Choroid plexus epithelial cell (primary cell): ENCODE data around the gene CACNA2D3.

Experiments used
- DNase-seq: peaks from one replicate; pipeline ENCODE4 v3.0.0-alpha.2; 2010; ENCODE audit warnings: low read depth
- H3K4me3 ChIP-seq: 2 replicates; pipeline ENCODE4 v1.5.1; 2011; ENCODE audit warnings: low read depth, mild to moderate bottlenecking, control low read depth, low read length, moderate library complexity
- CTCF ChIP-seq: conservative IDR thresholded peaks from 2 replicates; pipeline ENCODE4 v1.5.1; 2011; ENCODE audit warnings: low read depth, mild to moderate bottlenecking, control low read depth, inconsistent platforms, low read length, moderate library complexity

CACNA2D3 gene

GRCh38 chr3:54349231-54349652, 226.9 kb downstream of the CACNA2D3 start:
- no peak for DNase-seq
- no peak for TF ChIP-seq CTCF
- no peak overlapping the region for H3K4me3 ChIP-seq

- TF ChIP-seq CTCF, result no peak
These were observed 227.3 kb downstream of the CACNA2D3 start for GRCh38 chr3:54349691-54350090.

GRCh38 chr3:54353546-54353945, 231.2 kb downstream of the CACNA2D3 start:
- TF ChIP-seq CTCF, result no peak
- H3K4me3 ChIP-seq, result no peak overlapping the region
- DNase-seq, result no peak

More at GRCh38 chr3:54349691-54350090, 227.3 kb downstream of the CACNA2D3 start:
- no peak for DNase-seq
- no peak overlapping the region for H3K4me3 ChIP-seq

- no peak overlapping the region for H3K4me3 ChIP-seq
- DNase-seq, result no peak
- TF ChIP-seq CTCF, result no peak
These were observed 231.6 kb downstream of the CACNA2D3 start for GRCh38 chr3:54353946-54354345.

- DNase-seq, result no peak
- no peak overlapping the region for H3K4me3 ChIP-seq
- no peak for TF ChIP-seq CTCF
These were observed 233.4 kb downstream of the CACNA2D3 start for GRCh38 chr3:54355800-54356199.

- no peak for DNase-seq
- no peak for TF ChIP-seq CTCF
These were observed 234.1 kb downstream of the CACNA2D3 start for GRCh38 chr3:54356261-54357045.

GRCh38 chr3:54357301-54357700, 234.9 kb downstream of the CACNA2D3 start:
- no peak for TF ChIP-seq CTCF
- no peak overlapping the region for H3K4me3 ChIP-seq
- no peak for DNase-seq

More at GRCh38 chr3:54356261-54357045, 234.1 kb downstream of the CACNA2D3 start:
- no peak overlapping the region for H3K4me3 ChIP-seq
